HG03064 (cell line): Measurements from ENCODE around the gene CHAF1B.

Source experiments
- ATAC-seq: cut with Tn5 transposase; IDR thresholded peaks from one replicate; pipeline ENCODE4 v1.9.1; 2021; ENCODE audit warnings: low read depth; ENCODE audit not compliant: unreplicated experiment

CHAF1B gene

GRCh38 chr21:36423771-36424433 is 38.7 kb downstream of the CHAF1B start:
- no peak for ATAC-seq

GRCh38 chr21:36424592-36424991 is 39.4 kb downstream of the CHAF1B start:
- ATAC-seq, result no peak

- ATAC-seq, result no peak
Measured at GRCh38 chr21:36425286-36425685, 40.1 kb downstream of the CHAF1B start.

DNA sequence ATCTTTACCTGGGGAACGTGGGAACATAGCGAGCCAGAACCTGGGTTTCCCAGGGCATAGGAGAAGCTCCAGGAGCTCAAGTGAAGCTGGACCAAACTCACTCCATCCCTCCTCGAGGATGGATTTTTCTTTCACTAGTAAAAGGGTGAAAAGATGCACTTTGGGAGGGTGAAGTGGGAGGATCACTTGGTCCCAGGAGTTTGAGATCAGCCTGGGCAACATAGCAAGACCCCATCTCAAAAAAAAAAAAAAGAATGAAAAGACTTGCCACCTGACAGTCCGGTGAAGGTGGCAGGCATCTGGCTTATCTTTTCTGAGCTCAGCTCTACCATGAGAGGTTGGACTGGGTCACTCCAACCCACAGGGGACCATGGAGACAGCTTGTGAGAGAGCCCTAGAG is 42.3 kb downstream of the CHAF1B start:
- no peak for ATAC-seq

DNA sequence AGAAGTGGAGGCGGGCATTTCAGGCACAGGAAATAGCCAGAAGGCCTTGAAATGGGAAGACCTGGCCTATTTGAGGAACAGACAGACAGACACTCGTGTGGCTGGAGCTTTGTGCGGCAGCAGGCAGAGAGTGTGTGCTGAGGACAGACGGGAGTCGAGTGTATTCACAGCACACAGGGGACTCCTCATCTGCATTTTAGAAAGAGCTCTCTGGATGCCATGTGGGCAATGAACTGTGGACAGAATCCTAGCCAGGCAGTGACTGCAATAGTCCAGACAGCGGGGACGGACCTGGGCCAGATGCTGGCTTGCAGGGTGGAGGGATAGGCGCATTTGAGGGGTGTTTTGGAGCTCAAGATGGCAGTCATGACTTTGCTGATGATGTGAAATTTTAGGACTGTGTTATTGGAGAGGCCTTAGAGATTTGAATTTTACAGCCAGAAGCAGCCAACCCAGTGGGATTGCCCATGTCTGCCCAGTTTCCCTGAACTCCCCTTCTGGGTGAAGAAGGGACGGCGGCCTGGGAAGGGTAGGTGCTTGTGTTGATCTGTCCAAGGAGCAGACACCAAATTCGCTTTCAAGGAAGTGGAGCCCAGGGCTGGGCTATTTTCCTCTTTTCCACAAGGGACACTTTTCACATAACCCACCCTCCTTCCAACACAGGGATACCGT is 43.7 kb downstream of the CHAF1B start:
- no peak for ATAC-seq

DNA sequence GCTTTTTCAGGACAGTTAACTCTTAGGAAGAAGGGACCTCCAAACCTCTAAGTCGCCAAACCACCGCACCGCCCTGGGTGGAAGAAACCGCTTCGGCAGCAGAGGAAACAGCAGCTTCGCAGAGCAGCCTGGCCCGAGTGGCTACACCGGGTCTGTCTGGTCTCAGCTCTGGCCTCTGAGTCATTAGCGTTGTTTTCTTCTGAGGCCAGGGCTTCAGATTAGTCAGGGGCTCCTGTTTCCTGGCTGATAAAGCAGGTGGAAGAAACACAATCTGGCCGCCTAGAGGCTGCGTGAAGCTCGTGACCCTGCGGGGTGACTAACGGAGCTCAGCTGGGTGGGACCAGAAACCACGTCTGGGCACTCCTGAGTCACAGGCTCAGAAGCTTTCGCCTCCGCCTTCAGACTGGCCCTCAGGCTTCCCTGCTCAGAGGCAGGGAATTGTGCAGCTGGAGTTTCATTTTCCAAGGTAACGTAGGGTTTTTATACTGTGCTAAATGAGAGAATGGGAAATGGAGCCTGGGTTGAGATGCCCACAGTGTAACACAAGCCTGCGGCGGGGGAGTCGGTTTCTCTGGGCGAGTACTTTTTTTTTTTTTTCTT is 44.9 kb downstream of the CHAF1B start:
- peak; percentile 76 for ATAC-seq

DNA sequence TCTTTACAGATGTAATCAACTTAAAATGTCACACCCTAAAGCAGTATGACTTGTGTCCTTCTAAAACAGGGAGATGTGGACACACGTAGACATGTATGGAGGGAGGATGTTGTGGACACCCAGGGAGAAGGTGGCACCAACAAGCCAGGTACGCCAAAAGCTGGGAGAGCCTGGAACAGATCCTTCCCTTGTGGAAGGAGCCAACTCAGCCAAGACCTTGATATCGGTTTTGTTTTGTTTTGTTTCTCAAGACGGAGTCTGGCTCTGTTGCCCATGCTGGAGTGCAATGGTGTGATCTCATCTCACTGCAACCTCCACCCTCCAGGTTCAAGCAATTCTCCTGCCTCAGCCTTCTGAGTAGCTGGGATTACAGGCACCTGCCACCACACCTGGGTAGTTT is 45.6 kb downstream of the CHAF1B start:
- ATAC-seq, result no peak

DNA sequence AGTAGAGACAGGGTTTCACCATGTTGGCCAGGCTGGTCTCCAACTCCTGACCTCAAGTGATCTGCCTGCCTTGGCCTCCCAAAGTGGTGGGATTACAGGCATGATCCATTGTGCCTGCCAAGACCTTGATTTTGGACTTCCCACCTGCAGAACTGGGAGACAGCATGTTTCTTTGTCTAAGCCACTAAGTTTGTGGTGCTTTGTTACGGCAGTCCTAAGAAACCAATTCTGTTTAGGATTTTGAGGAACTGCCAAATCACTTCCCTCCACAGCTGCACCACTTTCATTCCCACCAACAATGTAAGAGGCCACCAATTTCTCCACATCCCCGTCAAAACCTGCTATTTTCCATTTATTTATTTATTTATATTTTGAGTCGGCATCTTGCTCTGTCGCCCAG is 46.1 kb downstream of the CHAF1B start:
- no peak for ATAC-seq

GRCh38 chr21:36433059-36433709 is 48.0 kb downstream of the CHAF1B start:
- ATAC-seq, result no peak

GRCh38 chr21:36434144-36434543 is 49.0 kb downstream of the CHAF1B start:
- ATAC-seq, result no peak

DNA sequence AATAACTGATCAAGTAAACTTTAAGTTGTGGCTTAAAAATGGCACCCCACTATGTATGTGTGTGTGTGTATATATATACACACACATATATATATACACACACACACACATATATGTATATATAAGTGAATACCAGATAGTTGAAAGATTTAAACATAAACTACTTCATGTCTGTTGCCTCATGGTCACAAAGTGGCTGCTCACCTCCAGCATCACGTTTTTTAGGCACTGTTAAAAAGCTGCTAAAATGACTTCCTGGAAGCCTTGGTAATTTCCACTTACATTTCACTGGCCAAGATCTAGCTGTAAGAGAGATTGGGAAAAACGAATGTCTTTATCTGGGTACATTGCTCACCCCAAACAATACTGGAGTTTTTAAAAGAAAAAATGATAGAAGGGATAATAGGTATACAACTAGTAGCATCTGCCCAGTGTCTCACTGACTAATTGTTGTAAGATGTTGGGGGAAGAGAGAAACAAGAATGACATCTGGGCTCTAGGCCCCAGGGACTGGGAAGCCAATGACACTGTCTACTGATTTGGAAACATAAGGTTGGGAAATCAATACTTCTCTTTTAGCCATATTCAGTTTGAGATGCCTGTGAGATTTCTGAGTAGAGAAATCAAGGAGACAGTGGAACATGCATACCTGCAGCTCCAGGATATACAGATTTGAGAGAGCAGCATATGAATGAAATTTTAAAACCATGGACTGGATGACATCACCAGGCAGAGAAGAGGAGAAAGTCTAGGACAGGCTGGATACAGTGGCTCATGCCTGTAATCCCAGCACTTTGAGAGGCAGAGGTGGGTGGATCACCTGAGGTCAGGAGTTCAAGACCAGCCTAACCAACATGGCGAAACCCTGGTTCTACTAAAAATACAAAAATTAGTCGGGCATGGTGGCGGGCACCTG is 51.9 kb downstream of the CHAF1B start:
- ATAC-seq, result no peak

- no peak for ATAC-seq
Measured at GRCh38 chr21:36437745-36438128, 52.5 kb downstream of the CHAF1B start.

- ATAC-seq, result no peak
Measured at GRCh38 chr21:36441715-36442114, 56.5 kb downstream of the CHAF1B start.

GRCh38 chr21:36446301-36446700 is 61.1 kb downstream of the CHAF1B start:
- ATAC-seq, result no peak

DNA sequence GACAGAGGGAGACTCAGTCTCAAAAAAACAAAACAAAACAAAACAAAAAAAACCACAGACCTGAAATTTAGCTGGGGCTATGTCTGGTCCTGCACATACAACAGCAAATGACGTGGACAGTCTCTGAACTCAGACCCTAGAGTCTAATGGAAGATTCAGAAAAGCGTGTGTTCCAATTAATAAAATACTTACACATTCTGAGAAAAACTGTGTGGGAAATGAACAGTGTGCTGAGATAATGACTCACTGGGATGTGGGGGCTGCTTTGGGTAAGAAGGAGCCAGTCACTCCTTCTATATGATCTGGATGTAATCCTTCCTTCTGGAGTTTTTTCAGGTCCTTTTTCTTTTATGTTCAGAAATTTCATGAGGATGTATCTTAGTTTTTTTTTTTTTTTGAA is 65.3 kb downstream of the CHAF1B start:
- ATAC-seq, result no peak

GRCh38 chr21:36451506-36451905 is 66.3 kb downstream of the CHAF1B start:
- no peak for ATAC-seq

DNA sequence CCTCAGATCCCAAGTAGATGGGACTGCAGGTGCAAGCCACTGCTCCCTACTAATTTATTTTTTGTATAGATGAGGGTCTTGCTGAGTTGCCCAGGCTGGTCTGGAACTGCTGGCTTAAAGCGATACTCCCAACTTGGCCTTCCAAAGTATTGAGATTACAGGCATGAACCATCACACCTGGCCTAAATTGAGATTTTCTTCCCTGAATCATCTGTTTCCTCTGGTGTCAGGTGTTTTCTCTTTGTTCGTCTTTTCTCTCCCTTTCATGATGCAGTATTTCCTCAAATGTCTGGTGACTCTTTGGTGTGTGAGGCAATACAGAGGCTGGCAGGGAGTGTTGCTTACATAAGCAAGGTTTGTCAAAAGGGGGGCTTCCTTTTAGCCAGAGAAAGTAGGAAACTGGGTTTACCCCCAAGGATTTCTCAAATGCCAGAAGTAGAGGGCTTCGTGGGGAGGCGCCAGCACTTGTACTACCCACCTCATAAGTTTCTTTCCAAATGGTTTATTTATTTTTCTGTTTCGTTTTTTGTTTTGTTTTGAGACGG is 67.2 kb downstream of the CHAF1B start:
- ATAC-seq, result no peak

DNA sequence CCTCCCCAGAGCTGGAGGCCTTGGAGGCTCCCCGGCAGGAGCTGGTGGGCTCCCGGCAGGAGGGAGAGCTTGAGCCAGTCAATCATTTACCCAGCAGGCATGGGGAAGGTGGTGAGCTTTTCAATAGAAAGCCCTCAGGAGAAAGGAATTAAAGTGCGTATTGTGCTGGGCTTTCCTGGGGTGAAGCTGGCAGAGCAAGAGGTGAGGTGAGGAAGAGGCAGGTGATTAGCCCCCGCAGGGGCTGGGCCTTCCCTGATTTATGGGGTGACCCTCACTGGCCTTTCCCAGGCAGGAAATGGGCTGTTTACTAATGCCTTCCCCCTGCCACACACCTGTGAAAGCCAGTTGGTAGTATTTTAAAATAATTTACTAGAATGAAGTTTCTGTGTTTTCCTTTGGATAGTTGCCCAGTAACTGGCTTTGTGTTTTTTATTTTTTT is 68.9 kb downstream of the CHAF1B start:
- ATAC-seq, result no peak

GRCh38 chr21:36454706-36455105 is 69.5 kb downstream of the CHAF1B start:
- ATAC-seq, result no peak

GRCh38 chr21:36456729-36457414 is 71.7 kb downstream of the CHAF1B start:
- no peak for ATAC-seq
